Measurements from ENCODE around the gene CLCA4.
"Not testable (repeated sequence)": the region's sequence is repeated elsewhere in the genome, so short reads cannot be mapped to it uniquely, and the experiment has no call there.

CLCA4 gene

GRCh38 chr1:86546787-86547221 is at the start of gene CLCA4:
Gene CLCA4 (plus strand): TSS chr1:86547078. CDS start chr1:86547120, 42 bp downstream.
- peak in 1 of 2 donors; percentile 90 for DNase-seq

DNA sequence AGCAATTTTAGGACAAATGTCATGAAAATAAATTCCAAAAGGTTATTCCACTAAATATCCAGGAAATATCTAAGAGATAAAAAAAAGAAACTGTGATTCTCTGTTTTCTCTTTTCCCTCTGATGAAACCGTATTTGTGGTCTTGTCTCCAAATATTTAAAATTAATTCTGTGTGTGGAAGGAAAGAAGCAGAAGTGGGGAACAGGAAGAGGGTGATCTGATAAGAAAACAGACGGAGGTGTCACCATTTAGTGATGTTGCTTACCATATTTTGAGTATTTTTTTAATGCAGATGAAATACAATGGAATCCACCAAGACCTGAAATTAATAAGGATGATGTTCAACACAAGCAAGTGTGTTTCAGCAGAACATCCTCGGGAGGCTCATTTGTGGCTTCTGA is 48.6 kb upstream of the CLCA4 start:
- DNase-seq: no peak

DNA sequence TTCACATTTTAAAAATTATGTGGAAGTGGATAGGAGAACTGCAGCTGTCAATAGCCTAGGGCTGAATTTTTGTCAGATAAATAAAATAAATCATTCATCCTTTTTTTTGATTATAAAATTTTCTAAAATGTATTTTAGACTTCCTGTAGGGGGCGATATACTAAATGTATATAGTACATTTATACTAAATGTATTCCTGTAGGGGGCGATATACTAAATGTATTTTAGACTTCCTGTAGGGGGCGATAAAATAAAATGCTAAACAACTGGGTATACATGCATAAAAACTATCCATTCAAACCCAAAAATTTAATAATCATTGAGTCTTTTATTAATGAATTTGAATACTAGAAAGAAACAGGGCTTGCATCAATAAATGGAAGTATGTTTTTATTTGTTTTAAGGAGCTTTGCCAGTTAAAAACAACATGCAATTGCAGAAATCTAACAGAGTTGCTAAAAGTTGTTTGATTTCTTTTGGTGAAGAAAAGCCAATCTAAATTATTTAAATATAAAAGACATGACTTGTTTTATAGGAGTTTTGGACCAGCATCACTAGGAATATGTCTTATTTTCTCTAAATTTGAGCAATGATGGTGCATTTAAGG is 46.8 kb upstream of the CLCA4 start:
- DNase-seq: peak in 1 of 2 donors; percentile 48

DNA sequence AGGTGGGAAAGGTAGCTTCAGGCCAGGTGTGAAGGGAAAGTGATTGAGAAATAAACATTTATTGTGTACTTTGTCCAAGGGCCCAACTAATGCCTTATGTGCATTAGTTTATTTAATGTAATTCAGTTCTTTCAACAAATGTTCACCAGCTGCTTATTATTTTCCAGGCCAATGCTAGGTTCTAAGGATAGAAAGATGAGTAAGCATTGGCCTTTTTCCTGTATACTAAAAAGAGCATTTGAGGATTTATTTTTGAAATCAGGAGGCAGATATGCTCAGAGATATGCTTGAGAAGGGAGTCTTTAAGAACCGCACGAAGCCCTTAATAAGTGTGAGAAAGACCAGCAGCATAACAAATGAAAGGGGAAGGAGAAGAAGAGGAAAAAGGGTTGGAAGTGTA is 46.2 kb upstream of the CLCA4 start:
- DNase-seq: no peak

DNA sequence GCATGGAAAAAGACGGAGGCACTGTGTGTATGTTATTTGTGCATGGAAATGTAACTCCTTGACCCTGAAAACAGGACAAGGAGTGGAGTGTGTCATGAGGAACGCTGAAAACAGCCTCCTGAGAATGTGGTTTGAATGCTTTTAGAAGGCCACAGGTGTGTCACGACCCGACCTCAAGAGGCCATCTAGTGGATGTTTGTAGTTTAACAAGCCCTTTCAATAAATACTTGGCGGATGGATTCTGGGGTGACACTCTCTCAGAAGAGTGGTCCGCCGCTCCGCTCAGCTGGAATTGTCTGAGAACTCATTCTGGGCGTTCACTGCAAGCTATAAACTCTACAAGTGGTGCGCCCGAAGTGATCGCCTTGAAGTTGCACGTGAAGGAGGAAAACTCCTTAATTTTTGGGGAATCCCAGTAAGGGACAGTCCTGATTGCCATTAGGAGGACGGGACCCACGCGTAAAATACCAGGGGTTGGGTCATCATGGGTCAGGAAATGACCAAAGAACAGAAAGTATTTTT is 44.7 kb upstream of the CLCA4 start:
- not testable (repeated sequence) for DNase-seq

GRCh38 chr1:86502721-86503405 is 44.0 kb upstream of the CLCA4 start:
- no peak for DNase-seq

- peak in 1 of 2 donors; percentile 28 for DNase-seq
Observed at GRCh38 chr1:86503406-86504136, 43.3 kb upstream of the CLCA4 start.

GRCh38 chr1:86504137-86504479 is 42.8 kb upstream of the CLCA4 start:
- no peak for DNase-seq

DNA sequence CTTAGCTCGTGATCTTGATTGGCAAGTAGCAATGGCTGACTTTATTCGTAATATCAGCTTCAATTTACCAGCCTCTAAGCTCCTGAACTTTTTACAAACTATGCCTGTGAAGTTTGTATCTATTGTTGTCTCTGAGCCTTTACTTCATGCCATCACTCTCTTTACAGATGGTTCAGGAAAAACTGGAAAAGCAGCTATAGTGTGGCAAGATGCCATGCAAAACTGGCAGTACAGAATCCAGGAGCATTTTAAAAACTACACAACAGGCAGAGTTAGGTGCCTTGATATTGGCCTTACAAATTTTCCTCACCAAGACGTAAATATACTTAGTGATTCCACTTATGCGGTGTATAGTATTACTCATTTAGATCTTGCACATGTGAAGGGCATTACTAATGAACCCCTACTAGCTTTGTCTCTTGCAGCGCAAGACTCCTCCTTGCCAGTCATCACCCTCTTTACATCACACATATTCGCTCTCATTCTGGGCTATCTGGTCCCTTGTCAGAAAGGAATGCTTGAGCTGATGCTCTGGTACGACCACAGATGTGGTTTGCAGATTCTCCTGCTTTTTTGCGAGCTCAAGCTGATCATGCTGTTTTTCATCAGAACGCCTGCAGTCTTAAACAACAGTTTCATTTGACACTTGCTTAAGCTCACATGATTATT is 41.8 kb upstream of the CLCA4 start:
- DNase-seq: no peak

- no peak for DNase-seq
Observed at GRCh38 chr1:86505564-86505902, 41.3 kb upstream of the CLCA4 start.

DNA sequence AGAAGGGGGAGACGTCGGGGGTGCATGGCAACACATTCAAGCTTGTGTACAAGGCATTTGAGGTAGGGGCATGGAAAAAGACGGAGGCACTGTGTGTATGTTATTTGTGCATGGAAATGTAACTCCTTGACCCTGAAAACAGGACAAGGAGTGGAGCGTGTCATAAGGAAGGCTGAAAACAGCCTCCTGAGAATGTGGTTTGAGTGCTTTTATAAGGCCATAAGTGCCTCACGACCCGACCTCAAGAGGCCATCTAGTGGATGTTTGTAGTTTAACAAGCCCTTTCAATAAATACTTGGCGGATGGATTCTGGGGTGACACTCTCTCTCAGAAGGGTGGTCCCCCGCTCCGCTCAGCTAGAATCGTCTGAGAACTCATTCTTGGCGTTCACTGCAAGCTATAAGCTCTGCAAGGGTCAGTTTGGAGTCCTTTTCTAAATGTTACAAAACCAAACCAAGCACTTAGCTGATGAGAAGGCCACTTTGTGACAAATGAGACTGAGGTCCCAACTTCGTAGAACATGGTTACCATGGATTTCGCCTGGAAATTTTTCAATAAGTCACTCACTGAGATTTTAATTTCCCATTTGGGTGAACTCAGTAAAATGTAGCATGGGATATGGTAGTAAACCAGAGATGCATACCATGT is 38.8 kb upstream of the CLCA4 start:
- DNase-seq: no peak

DNA sequence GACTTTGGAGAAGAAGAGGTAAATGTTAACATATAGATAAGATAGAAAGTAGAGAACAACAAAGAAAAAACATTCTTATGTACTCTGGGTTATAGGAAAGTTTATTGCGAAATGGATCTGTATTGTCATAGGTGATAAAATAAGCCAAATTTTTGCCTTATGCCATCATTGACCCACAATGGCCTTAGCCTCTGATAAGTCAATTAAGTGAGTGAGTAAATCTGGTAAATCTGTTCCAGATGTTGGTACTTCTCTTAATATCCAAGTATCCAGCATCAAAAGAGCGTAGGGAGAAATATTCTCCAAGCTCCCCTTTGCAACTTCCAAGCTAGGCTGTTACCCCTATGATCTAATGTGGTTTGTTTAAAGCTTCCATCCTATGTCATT is 38.3 kb upstream of the CLCA4 start:
- DNase-seq: no peak

DNA sequence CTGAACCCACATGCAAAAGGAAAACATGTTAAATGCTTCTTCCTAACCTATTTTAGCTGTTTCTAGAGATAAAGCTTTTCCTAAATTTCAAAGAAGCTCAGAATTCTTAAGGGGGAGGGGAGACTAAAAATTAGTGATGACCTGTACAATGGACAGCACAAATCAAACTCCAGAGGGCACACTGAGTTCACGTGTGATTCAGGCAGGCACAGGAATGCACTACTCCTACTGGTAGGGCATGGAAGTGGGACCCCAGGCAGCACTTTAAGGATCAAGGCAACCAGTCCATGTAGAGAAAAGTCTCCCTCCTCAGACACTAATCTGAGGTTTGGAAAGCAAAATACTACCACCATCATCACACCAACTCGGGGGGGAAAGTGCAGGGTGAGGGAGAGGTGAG is 31.3 kb upstream of the CLCA4 start:
- DNase-seq: peak; percentile 32

- no peak for DNase-seq
Observed at GRCh38 chr1:86516335-86516734, 30.5 kb upstream of the CLCA4 start.

- DNase-seq: no peak
Observed at GRCh38 chr1:86517336-86517735, 29.5 kb upstream of the CLCA4 start.

DNA sequence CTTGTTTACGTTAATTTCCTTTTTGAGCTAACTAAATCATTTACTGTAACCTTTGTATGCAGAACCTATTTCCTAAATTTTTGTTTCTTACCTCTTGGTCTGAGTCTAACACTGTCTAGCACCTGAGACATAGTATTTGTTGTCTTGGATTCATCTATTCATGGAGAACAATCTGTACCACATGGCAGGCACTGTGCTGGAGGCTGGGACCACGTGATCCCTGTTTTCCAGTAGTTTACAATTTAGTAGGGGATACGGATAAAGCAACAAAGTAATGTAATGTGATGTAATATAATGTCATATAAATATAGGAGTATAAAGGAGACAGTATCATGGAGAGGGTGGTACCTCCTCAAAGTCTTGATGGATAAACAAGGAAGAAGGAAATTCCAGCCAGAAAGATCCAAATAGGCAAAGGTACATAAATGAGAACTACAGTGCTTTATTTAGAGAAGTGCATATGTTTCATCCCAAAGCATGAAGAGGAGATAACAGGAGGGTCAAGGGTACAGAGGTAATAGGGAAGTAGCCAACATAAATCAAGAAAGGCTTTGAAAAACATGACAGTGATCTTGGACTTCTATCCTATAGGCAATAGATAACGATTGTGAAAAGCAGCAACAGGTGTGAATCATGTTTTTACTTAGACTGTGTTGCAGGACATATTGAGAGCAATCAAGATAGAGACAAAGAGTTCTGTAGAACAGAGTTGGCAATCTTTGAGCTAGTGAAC is 25.9 kb upstream of the CLCA4 start:
- DNase-seq: no peak

GRCh38 chr1:86521522-86521891 is 25.4 kb upstream of the CLCA4 start:
- no peak for DNase-seq

GRCh38 chr1:86522240-86522639 is 24.6 kb upstream of the CLCA4 start:
- no peak for DNase-seq

DNA sequence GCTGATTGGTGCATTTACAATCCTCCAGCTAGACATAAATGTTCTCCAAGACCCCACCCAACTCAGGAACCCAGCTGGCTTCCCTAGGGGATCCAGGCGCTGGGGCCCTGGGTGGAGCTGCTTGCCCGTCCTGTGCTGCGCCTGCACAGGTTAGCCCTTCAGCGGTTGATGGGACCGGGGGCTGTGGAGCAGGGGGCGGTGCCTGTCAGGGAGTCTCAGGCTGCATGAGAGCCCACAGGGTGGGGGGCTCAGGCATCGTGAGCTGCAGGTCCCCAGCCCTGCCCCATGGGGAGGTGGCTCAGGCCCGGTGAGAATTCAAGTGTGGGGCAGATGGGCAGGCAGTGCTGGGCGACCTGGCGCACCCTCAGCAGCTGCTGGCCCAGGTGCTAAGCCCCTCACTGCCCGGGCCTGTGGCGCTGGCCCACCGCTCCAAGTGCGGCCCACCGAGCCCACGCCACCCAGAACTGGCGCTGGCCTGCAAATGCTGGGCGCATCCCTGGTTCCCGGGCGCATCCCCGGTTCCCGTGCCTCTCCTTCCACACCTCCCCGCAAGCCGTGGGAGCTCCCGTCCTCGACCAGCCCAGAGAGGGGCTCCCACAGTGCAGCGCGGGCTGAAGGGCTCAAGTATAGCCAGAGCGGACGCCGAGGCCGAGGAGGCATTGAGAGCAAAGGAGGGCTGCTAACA is 23.1 kb upstream of the CLCA4 start:
- no peak for DNase-seq

- DNase-seq: no peak
Observed at GRCh38 chr1:86527306-86527705, 19.6 kb upstream of the CLCA4 start.

DNA sequence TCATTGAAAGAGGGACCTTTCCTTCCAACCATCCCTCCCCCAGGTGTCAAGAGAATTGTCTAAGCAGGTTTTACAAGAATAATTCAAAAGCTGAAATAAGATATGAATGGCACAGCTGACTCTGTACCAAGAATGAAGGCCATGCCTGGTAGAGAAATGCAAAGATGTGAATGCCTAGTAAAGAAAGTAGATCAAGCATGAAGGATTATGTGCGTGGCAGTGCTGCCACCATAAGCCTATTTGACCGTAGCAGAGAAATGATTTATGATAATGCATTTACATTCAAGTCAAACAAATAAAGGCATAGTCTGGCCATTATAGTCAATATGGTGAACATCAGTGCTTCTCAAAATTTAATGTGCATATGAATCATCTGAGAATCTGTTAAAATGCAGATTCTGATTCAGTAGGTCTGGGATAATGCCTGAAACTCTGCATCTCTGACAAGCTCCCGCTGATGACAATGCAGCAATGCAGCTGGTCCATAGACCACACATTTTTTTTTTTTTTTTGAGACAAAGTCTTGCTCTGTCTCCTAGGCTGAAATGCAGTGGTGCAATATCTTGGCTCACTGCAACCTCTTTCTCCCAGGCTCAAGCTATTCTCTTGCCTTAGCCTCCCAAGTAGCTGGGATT is 16.6 kb upstream of the CLCA4 start:
- no peak for DNase-seq
